Activated T-helper 9 cell treated with anti-CD3 and anti-CD28 coated beads, Interleukin-2, amount 50 U/mL, for 16 hours (primary cell): ENCODE measurements around the gene MAP3K12.
"Not testable (repeated sequence)": the region's sequence is repeated elsewhere in the genome, so short reads cannot be mapped to it uniquely, and the experiment has no call there.

ENCODE experiments used
- DNase-seq: peaks from one replicate; pipeline ENCODE4 v3.0.0-alpha.2; 2020; ENCODE audit warnings: low read depth

Gene MAP3K12

GRCh38 chr12:53468282-53468681, 31.0 kb downstream of the MAP3K12 start:
- no peak for DNase-seq

GRCh38 chr12:53467880-53468279, 31.4 kb downstream of the MAP3K12 start:
- no peak for DNase-seq

DNA sequence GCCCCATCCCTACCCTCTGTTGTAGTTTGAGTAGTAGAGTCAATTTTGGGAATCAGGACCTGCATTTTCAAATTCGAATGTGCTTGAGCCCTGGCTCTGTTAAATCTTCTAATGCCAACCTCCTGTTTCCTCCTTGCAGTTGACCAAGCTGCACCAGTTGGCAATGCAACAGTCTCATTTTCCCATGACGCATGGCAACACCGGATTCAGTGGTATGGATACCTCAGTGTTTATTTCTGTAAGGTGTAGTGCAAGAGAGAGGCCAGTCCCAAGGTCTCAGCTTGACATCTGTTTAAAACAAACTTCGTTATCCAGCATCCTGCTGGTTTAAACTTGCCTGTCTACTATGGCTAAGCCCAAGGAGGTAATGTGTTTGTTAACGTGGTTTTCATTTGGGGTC, 32.2 kb downstream of the MAP3K12 start:
- DNase-seq: no peak

DNA sequence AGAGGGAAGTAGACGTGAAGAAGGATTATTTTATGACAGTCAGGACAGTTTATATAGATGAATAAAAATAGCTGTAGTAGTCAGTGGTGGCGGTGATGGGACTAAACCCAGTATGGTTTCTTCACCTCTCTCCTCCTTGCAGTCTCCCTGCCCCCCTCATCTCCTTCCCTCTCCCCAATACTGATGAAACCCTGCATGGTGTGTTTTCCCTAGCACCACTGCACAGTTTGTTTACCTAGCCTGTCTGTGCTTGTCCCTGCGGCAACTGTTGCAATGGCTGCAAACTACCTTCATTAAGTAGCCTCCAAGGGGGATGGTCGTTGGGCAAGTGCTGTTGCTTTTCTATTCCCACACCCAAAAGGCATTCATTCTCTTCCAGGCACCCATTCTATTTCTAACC, 32.6 kb downstream of the MAP3K12 start:
- DNase-seq: no peak

- no peak for DNase-seq
These were observed 33.6 kb downstream of the MAP3K12 start for GRCh38 chr12:53465679-53466078.

DNA sequence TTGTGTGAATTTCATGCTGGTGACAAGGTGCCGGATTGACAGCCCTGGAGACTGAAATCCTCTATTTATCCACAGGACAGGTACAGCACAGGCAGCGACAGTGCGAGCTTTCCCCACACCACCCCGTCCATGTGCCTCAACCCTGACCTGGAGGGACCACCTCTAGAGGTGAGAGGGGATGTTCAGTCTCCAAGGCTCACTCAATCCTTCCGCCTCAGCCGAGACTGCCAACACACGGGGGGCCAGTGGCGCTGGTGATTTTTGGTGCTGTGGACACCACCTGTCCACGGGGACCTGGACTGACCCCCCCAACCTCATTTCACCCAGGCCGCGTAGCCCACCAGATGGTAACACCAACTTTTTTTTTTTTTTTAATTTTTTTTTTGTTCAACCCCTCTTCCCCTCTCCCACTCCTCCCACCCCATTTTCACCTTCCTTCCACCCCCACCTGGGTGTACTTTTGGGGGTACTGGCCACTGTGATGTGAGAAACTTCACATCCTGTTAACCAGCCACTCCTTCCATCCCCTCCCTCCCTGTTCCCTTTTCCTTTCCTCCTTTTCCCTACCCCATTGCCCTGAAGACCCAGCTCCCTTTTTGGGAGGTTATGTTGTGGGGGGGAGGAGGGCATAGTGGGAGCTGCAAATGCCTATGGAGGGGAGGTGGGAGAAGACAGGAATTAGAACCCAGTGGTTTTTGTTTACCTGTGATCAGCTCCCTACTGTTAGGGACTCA, 34.4 kb downstream of the MAP3K12 start:
- no peak for DNase-seq

- no peak for DNase-seq
These were observed 35.3 kb downstream of the MAP3K12 start for GRCh38 chr12:53463802-53464560.

DNA sequence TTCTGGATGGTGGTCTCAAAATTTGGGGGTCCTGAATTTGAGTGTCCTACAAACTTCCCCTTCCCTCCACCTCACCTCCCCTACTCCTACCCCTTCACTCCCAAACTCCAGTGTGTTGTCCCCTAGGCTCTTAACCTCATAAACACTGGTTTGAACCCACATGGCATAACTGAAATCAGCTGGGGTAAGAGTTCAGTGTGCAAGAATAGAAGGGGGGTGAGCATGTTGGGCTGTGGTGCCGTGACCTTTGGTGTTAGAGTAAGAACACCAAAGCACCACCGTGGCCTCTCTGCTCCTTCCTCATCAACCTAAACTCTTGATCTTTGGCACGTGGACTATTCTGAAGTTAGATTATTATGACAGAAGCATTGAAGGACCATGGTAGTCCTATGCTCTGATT, 36.3 kb downstream of the MAP3K12 start:
- DNase-seq: no peak

DNA sequence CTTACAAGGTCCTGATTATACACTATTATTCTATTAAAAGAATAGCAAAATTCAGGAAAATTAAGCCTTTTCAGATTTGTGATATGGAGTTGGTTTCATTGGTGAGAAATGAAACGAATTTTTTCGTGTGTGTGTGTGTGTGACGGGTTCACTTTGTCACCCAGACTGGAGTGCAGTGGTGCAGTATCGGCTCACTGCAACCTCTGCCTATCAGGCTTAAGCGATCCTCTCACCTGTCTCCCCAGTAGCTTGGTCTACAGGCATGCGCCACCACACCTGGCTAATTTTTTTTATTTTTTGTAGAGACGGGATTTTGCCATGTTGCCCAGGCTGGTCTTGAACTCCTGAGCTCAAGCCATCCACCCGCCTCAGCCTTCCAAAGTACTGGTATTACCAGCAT, 37.7 kb downstream of the MAP3K12 start:
- no peak for DNase-seq

- no peak for DNase-seq
These were observed 38.2 kb downstream of the MAP3K12 start for GRCh38 chr12:53461059-53461458.

- no peak for DNase-seq
These were observed 40.2 kb downstream of the MAP3K12 start for GRCh38 chr12:53459097-53459496.

DNA sequence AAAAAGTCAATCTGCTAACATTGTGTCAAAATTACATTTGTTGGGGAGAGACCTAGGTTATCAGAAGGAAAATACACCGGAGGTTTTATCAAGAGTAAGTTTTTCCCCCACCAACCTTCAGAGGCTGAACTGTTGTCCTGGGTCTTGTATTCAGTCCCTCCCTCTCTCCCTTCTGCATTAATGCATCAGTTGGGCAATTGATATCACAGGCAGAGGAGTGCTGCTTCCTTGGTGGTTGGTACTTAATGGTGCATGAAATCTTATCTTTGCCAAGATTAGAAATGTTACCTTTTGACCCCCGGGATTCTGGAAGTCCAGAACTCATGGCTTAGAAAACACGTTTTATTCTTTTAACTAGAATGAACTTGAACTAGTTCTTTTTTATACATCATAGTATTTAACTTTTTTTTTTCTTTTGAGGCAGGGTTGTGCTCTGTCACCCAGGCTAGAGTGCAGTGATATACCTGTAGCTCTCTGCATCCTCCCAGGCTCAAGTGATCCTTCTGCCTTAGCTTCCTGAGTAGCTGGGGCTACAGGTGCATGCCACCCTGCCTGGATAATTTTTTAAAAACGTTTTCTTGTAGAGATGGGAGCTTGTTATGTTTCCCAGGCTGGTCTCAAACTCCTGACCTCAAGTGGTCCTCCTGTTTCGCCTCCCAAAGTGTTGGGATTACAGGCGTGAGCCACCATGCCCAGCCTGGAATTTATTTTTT, 42.4 kb downstream of the MAP3K12 start:
- no peak for DNase-seq

GRCh38 chr12:53454707-53455106, 44.6 kb downstream of the MAP3K12 start:
- DNase-seq: no peak

- no peak for DNase-seq
These were observed 45.2 kb downstream of the MAP3K12 start for GRCh38 chr12:53453953-53454640.

DNA sequence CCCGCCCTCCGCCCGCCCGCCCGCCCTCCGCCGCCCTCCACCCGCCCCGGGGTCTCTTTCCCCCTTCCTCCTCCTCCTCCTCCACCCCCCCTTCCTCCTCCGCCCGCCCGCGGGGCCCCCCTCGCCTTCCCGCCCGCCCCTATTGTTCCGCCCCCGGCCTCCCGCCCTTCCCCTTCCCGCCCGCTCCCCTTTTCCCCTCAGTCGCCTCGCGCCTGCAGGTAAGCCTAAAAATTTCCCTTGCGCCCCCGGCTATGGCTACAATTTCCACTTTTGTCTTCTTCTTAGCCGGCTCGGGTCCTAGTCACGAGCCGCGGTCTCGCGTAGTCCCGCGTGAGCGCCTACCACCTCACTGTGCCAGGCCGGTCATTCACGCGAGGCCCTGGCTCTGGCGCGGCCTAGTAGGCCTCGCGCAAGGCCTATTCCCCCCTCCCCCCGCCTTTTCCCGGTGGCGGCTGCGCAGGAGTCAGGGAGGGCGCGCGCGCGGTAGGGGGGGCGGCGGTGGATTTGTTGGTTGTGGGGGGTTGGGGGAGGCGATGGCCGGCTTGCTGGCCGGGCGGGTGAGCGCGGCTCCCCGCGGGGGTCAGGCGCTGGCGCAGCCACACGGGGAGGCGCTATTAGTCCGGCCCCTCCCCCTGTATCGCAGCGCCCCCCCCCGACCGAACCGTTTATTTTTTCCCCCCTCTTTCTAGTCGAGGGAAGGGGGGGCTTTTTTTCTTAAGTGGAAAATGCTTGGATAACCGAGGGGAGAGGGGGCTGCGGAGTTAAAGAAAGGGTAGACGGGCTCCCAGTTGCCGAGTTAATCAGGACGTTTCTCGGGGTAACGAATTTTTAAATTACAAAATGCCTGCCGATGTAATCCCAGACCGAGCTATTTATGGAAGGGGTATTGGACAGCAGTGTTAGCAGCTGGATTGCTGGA, 46.8 kb downstream of the MAP3K12 start:
- peak; percentile 64 for DNase-seq

GRCh38 chr12:53451661-53452158, 47.5 kb downstream of the MAP3K12 start, which contains the start of gene PCBP2:
Gene PCBP2, plus strand, starts transcription at chr12:53452102. Its CDS starts 2,699 bp downstream, at chr12:53454801.
- peak; percentile 97 for DNase-seq

DNA sequence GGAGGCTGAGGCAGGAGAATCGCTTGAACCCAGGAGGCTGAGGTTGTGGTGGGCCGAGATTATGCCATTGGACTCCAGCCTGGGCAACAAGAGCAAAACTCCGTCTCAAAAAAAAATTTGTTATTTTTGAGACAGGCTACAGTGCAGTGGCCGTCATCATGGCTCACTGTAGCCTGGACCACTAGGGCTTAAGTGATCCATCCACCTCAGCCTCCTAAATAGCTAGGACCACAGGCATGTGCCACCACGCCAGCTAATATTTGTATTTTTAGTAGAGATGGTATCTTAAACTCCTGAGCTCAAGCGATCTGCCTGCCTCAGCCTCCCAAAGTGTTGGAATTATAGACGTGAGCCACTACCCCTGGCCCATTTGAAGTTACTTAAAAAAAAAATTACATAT, 48.3 kb downstream of the MAP3K12 start:
- no peak for DNase-seq

GRCh38 chr12:53444593-53445325, 54.5 kb downstream of the MAP3K12 start:
- not testable (repeated sequence) for DNase-seq

DNA sequence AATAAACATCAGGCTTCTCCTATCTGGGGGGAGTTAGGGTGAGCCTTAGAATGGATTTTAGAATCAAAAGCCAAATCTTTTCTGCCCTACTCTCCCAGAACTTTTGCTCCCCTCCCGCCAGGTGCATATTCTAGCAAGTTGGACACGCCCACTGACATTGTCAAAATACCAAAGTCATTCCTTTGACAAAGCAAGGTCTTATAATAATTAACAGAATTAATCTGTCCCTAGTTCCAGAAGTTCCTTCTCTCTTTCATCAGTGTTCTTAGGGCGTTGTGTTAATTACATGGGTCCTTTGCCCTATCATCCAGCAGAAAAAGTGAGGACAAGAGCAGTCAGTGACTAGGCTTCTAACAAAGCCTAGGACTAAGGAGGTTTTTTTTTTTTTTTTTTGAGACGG, 55.3 kb downstream of the MAP3K12 start:
- DNase-seq: no peak
